Measurements from ENCODE around the gene AMOTL1.

AMOTL1 gene

DNA sequence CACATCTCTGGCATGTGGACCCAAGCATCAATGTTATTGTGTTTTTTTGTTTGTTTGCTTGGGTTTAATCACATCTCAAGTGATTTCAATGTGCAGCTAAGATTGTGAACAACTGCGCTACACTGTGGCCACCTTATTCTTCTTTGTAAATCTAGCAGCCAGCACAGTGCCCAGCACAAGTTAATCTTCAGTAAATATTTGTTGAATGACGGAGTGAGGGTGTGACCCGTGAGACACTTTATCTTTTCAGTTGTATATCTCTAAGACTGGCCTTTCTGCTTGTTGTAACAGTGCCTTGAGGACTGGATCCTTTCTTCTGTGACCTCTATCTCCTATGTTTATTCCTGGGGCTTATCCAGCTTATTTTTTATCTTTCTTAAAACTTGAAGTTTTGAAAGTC, 21.4 kb upstream of the AMOTL1 start:
- H3K4me1 ChIP-seq (ENCODE audit: control insufficient read depth, insufficient read depth, low read length), result peaks cover 3% of the 10 kb centered on the region
- no peaks in the 10 kb centered on the region for H3K9me3 ChIP-seq (ENCODE audit: control insufficient read depth, insufficient read depth, low read length)
- H3K27ac ChIP-seq (ENCODE audit: low read depth, low read length), result peak overlapping the region; percentile 48
- H3K36me3 ChIP-seq (ENCODE audit: control insufficient read depth, insufficient read depth, low read length), result no peaks in the 10 kb centered on the region
- H3K27me3 ChIP-seq (ENCODE audit: control insufficient read depth, insufficient read depth, low read length), result peaks cover 9% of the 10 kb centered on the region
- H3K9ac ChIP-seq (ENCODE audit: low read depth, low read length), result no peak overlapping the region
- H3K4me3 ChIP-seq (ENCODE audit: low read depth, low read length), result no peak overlapping the region

DNA sequence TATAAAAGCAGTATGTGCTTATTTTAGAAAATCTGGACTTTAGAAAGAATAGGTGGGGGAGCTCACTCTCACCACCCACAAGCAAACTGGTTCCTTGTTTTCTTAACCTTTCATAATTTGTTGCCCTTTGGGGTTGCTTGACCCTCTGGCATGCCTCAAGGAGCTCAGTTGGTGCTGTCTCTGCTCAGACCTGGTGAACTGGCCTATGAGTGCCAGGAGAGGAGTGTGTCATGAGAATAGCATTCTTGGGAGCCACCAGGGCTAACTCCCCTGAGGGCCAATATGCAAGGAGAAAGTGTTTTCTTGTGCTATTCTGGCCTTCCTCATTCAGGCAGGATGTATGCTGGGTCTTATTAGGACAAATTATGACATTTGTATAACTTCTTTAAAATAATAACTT, 21.0 kb upstream of the AMOTL1 start:
- H3K27ac ChIP-seq (ENCODE audit: low read depth, low read length), result peak overlapping the region; percentile 48

DNA sequence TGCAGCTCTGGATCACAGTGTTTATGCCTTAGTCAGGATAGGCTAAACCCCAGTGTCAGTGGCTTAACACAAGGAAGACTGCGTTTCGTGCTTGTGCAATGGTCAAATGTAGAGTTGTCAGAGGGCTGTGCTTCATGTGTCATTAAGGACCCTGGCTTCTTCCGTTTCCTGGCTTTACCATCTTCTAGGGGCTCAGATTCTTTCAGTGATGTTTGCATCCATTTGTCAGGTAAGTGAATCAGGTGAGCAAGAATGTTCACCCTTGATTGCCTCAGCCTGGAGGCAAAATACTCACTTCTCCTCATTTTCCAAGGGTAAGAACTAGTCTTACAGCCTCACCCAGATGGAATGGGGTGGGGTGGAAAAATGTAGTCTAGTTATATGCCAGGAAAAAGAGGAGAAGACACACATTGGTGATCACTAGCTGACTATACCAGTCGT, 20.5 kb upstream of the AMOTL1 start:
- no peaks in the 10 kb centered on the region for H3K27me3 ChIP-seq (ENCODE audit: control insufficient read depth, insufficient read depth, low read length)
- no peaks in the 10 kb centered on the region; the same call in 1 of the 2 replicates for H3K4me1 ChIP-seq (ENCODE audit: control insufficient read depth, insufficient read depth, low read length)
- no peaks in the 10 kb centered on the region for H3K9me3 ChIP-seq (ENCODE audit: control insufficient read depth, insufficient read depth, low read length)
- H3K9ac ChIP-seq (ENCODE audit: low read depth, low read length), result no peak overlapping the region
- no peaks in the 10 kb centered on the region for H3K36me3 ChIP-seq (ENCODE audit: control insufficient read depth, insufficient read depth, low read length)
- H3K27ac ChIP-seq (ENCODE audit: low read depth, low read length), result no peak overlapping the region
- H3K4me3 ChIP-seq (ENCODE audit: low read depth, low read length), result no peak overlapping the region

More for the DNA sequence above, 21.0 kb upstream of the AMOTL1 start:
- H3K4me3 ChIP-seq (ENCODE audit: low read depth, low read length), result no peak overlapping the region
- H3K9me3 ChIP-seq (ENCODE audit: control insufficient read depth, insufficient read depth, low read length), result no peaks in the 10 kb centered on the region
- H3K9ac ChIP-seq (ENCODE audit: low read depth, low read length), result no peak overlapping the region
- peaks cover 4% of the 10 kb centered on the region for H3K27me3 ChIP-seq (ENCODE audit: control insufficient read depth, insufficient read depth, low read length)
- H3K36me3 ChIP-seq (ENCODE audit: control insufficient read depth, insufficient read depth, low read length), result no peaks in the 10 kb centered on the region
- no peaks in the 10 kb centered on the region for H3K4me1 ChIP-seq (ENCODE audit: control insufficient read depth, insufficient read depth, low read length)

DNA sequence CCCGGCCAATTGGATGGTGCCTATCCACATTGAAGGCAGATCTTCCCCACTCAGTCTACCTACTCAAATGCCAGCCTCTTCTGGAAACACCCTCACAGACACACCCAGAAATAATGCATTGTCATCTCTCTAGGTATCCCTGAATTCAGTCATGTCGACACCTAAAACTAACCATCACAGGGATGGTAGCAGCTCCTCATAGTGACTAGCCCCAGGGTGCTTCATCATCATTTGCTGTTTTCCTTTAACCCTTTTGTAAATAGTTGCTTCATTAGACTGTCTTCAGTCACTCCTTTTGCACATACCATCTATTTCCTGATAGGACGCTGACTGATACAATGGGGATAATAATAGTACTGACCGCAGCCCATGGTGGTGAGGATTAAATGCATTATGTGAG, 18.8 kb upstream of the AMOTL1 start:
- no peak overlapping the region for H3K4me3 ChIP-seq (ENCODE audit: low read depth, low read length)
- no peaks in the 10 kb centered on the region for H3K36me3 ChIP-seq (ENCODE audit: control insufficient read depth, insufficient read depth, low read length)
- no peak overlapping the region for H3K9ac ChIP-seq (ENCODE audit: low read depth, low read length)
- no peak overlapping the region for H3K27ac ChIP-seq (ENCODE audit: low read depth, low read length)
- no peaks in the 10 kb centered on the region; the same call in 1 of the 2 replicates for H3K4me1 ChIP-seq (ENCODE audit: control insufficient read depth, insufficient read depth, low read length)
- no peaks in the 10 kb centered on the region for H3K27me3 ChIP-seq (ENCODE audit: control insufficient read depth, insufficient read depth, low read length)
- no peaks in the 10 kb centered on the region for H3K9me3 ChIP-seq (ENCODE audit: control insufficient read depth, insufficient read depth, low read length)

DNA sequence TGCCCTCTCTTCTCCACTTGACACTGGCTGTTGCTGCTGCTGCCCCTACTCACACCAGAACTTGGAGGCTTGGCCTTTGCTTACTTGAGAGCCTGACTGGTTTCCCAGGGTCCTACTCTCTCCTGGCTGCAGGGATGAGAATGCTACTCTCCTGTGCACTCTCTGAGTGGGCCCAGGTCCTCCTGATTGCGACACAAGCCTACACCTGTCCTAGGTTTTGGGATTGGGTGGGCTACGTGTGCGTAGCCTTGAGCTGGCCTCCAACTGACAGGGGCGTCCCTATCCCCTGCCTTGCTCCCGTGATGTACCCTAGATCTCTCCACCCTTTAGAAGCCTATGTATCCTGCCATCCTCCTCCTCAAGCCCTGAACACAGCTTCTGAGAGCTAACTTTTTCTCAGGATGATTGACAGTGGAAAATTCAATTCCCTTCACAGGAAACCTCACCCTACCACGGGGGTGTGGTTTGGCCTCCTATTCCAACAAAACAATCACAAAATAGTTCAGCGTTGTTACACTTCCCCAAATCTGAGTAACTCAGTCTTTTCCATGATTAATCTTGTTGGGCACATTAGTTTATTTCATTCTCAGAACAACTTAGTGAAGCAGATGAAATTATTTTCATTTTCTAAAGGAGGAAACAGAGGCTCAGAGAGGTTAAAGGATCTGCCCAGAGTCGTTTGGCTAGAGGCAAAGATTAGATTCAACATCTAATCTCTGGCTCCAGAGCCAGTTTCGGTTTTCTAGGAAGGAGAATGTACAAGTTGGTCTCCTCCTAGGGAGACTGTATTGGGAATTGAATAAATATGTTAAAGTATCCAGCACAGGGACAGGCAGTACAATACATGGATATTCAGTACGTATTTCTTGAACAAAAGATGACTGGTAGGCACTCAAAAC, 17.6 kb upstream of the AMOTL1 start:
- H3K27me3 ChIP-seq (ENCODE audit: control insufficient read depth, insufficient read depth, low read length), result no peaks in the 10 kb centered on the region
- no peaks in the 10 kb centered on the region for H3K9me3 ChIP-seq (ENCODE audit: control insufficient read depth, insufficient read depth, low read length)
- H3K4me3 ChIP-seq (ENCODE audit: low read depth, low read length), result no peak overlapping the region
- no peak overlapping the region for H3K27ac ChIP-seq (ENCODE audit: low read depth, low read length)
- H3K9ac ChIP-seq (ENCODE audit: low read depth, low read length), result no peak overlapping the region
- no peaks in the 10 kb centered on the region for H3K36me3 ChIP-seq (ENCODE audit: control insufficient read depth, insufficient read depth, low read length)
- H3K4me1 ChIP-seq (ENCODE audit: control insufficient read depth, insufficient read depth, low read length), result no peaks in the 10 kb centered on the region; the same call in 1 of the 2 replicates

DNA sequence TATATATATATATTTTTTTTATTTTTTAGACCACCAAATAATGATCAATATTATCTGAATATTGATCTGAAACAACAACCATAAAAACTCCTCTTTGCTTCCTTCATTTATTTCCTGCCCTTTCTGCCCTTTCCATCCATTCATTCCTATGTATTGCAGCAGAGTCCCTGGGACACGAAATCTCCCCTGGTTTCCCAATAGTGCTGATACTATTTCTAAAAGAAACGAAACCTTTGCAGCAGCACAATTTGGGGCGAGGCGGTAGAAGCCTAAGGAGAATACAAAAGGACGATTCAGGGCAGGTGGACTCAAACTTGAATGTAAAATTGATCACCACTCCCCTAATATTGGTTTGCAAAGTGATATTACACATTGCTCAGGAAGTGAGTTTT, 16.9 kb upstream of the AMOTL1 start:
- no peaks in the 10 kb centered on the region for H3K27me3 ChIP-seq (ENCODE audit: control insufficient read depth, insufficient read depth, low read length)
- no peak overlapping the region for H3K27ac ChIP-seq (ENCODE audit: low read depth, low read length)
- H3K9ac ChIP-seq (ENCODE audit: low read depth, low read length), result no peak overlapping the region
- H3K4me1 ChIP-seq (ENCODE audit: control insufficient read depth, insufficient read depth, low read length), result no peaks in the 10 kb centered on the region; the same call in 1 of the 2 replicates
- no peaks in the 10 kb centered on the region for H3K9me3 ChIP-seq (ENCODE audit: control insufficient read depth, insufficient read depth, low read length)
- no peak overlapping the region for H3K4me3 ChIP-seq (ENCODE audit: low read depth, low read length)
- no peaks in the 10 kb centered on the region for H3K36me3 ChIP-seq (ENCODE audit: control insufficient read depth, insufficient read depth, low read length)

DNA sequence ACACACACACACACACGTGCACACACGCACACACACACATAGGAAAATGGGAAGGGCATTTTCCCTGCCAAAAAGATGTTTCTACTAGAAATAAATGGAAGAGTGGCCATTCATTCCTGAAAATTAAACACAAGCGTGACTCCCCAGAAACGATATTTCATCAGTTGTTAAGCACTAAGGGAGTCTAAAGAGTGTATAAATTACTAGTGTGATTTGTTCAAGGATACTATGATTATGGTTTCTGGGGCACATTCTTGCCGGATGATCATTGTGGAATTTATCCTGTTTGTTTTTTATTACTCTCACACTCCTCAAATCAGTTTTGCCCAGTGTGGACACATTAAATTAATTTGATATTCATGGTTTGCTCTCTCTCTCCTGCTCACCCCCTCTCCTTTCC, 16.4 kb upstream of the AMOTL1 start:
- Histone ChIP-seq H3K9ac (ENCODE audit: low read depth, low read length) (no peak overlapping the region), H3K27ac (ENCODE audit: low read depth, low read length) (no peak overlapping the region), H3K4me3 (ENCODE audit: low read depth, low read length) (no peak overlapping the region), H3K36me3 (ENCODE audit: control insufficient read depth, insufficient read depth, low read length) (no peaks in the 10 kb centered on the region), H3K9me3 (ENCODE audit: control insufficient read depth, insufficient read depth, low read length) (no peaks in the 10 kb centered on the region), H3K4me1 (ENCODE audit: control insufficient read depth, insufficient read depth, low read length) (no peaks in the 10 kb centered on the region; the same call in 1 of the 2 replicates), H3K27me3 (ENCODE audit: control insufficient read depth, insufficient read depth, low read length) (no peaks in the 10 kb centered on the region)

DNA sequence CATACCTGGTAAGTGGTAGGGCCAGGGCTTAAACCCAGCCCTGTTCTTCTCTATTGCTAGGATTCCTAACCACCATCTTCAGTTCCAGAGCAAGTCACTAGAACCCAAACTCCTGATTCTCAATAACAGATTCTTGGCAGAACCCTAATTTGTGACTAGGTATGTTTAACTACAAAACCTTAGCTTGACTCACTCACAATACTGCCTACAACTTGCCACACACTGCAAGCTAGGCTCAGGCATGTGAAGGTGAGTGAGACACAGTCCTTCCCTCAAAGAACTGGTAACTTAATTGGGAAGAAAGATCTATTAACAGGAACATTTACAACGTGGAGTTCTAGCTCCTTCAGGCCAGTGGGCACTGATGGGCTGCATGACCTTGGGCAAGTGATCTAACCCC, 14.5 kb upstream of the AMOTL1 start:
- H3K9me3 ChIP-seq (ENCODE audit: control insufficient read depth, insufficient read depth, low read length), result no peaks in the 10 kb centered on the region
- no peaks in the 10 kb centered on the region; the same call in 1 of the 2 replicates for H3K4me1 ChIP-seq (ENCODE audit: control insufficient read depth, insufficient read depth, low read length)
- H3K36me3 ChIP-seq (ENCODE audit: control insufficient read depth, insufficient read depth, low read length), result no peaks in the 10 kb centered on the region
- no peak overlapping the region for H3K4me3 ChIP-seq (ENCODE audit: low read depth, low read length)
- no peaks in the 10 kb centered on the region for H3K27me3 ChIP-seq (ENCODE audit: control insufficient read depth, insufficient read depth, low read length)
- no peak overlapping the region for H3K9ac ChIP-seq (ENCODE audit: low read depth, low read length)
- H3K27ac ChIP-seq (ENCODE audit: low read depth, low read length), result no peak overlapping the region

DNA sequence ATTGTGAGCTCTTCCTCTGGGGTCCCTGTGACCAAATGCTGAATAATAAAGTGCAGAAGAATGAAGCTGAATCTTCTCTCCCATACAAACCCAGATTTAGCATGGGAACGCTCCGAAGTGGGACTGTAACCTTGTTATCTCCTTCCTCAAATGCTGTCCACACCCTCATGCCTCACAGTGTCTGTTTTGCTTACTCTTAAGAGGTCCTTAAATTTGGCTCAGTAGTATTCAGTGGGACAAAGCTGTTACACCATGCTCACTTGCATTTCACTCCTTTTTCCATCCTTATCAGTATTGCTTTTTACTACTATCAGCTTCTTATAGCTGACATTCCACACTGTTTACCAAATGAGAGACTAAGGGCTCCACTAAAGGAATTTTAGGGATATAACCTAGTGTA, 13.8 kb upstream of the AMOTL1 start:
- H3K9ac ChIP-seq (ENCODE audit: low read depth, low read length), result no peak overlapping the region
- no peaks in the 10 kb centered on the region for H3K9me3 ChIP-seq (ENCODE audit: control insufficient read depth, insufficient read depth, low read length)
- H3K4me1 ChIP-seq (ENCODE audit: control insufficient read depth, insufficient read depth, low read length), result no peaks in the 10 kb centered on the region; the same call in 1 of the 2 replicates

DNA sequence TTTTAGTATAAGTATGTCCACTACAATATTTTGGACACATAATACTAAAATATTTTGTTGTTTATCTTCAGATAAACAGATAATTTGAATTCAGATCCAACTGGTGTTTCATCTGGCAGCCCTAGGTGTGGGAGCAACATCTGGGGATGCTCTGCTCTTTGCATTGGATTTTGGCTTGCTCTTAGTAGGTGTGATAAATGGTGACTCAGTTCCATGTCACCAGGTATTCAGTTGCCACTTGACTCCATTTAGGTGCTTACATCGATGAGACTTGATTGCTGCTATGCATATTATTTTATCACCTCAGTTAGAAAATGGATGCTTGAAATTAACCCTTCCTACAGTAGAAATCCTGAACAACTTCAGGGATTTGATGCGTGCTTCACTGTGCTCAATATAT, 13.3 kb upstream of the AMOTL1 start:
- Histone ChIP-seq H3K27ac (ENCODE audit: low read depth, low read length) (no peak overlapping the region), H3K27me3 (ENCODE audit: control insufficient read depth, insufficient read depth, low read length) (no peaks in the 10 kb centered on the region), H3K36me3 (ENCODE audit: control insufficient read depth, insufficient read depth, low read length) (no peaks in the 10 kb centered on the region), H3K9ac (ENCODE audit: low read depth, low read length) (no peak overlapping the region), H3K9me3 (ENCODE audit: control insufficient read depth, insufficient read depth, low read length) (no peaks in the 10 kb centered on the region), H3K4me1 (ENCODE audit: control insufficient read depth, insufficient read depth, low read length) (no peaks in the 10 kb centered on the region; the same call in 1 of the 2 replicates), H3K4me3 (ENCODE audit: low read depth, low read length) (no peak overlapping the region)

More for the DNA sequence above, 13.8 kb upstream of the AMOTL1 start:
- Histone ChIP-seq H3K36me3 (ENCODE audit: control insufficient read depth, insufficient read depth, low read length) (no peaks in the 10 kb centered on the region), H3K27ac (ENCODE audit: low read depth, low read length) (no peak overlapping the region), H3K4me3 (ENCODE audit: low read depth, low read length) (no peak overlapping the region), H3K27me3 (ENCODE audit: control insufficient read depth, insufficient read depth, low read length) (no peaks in the 10 kb centered on the region)

DNA sequence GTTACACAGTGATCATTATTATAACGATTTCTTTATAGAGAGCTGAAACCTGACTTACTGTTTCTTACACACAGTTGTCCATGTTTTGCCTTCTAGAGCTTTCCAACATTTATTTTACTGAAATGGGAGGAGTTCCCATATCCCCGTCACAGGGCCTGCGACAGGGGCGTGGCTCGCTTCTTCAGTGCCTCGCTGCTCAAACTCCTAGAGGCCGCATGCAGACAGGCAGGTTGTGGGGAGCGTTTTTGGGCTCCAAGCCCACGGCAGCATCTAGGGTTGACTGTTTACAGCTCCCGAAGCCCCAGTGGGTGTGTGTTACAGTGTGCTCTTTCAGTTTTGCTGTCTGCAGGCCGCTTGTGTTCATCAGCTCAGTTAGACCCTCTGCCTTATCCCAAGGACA, 12.7 kb upstream of the AMOTL1 start:
- H3K9me3 ChIP-seq (ENCODE audit: control insufficient read depth, insufficient read depth, low read length), result no peaks in the 10 kb centered on the region
- no peaks in the 10 kb centered on the region for H3K36me3 ChIP-seq (ENCODE audit: control insufficient read depth, insufficient read depth, low read length)
- no peak overlapping the region for H3K9ac ChIP-seq (ENCODE audit: low read depth, low read length)
- H3K27ac ChIP-seq (ENCODE audit: low read depth, low read length), result no peak overlapping the region
- no peaks in the 10 kb centered on the region; the same call in 1 of the 2 replicates for H3K4me1 ChIP-seq (ENCODE audit: control insufficient read depth, insufficient read depth, low read length)
- H3K4me3 ChIP-seq (ENCODE audit: low read depth, low read length), result no peak overlapping the region
- H3K27me3 ChIP-seq (ENCODE audit: control insufficient read depth, insufficient read depth, low read length), result no peaks in the 10 kb centered on the region

All from HUES48 (cell line).